OCI-LY1 (cell line): Measurements from ENCODE around the gene PLCXD3.
"Not testable (repeated sequence)": the region's sequence is repeated elsewhere in the genome, so short reads cannot be mapped to it uniquely, and the experiment has no call there.

Experiments used
- H2AFZ ChIP-seq: fragments of 200-600 bp; sonication (generic), shearing (Covaris generic); 2 replicates; pipeline ENCODE4 v1.6.0; 2014; ENCODE audit warnings: antibody characterized with exemption, mild to moderate bottlenecking, low read length
- H3F3A ChIP-seq: fragments of 200-600 bp; sonication (generic), shearing (Covaris generic); 2 replicates; pipeline ENCODE4 v1.6.0; 2014; ENCODE audit warnings: mild to moderate bottlenecking, antibody characterized with exemption, low read length, moderate library complexity; ENCODE audit not compliant: insufficient read depth
- H3K27ac ChIP-seq: fragments of 200-600 bp; sonication (generic); 2 replicates; pipeline ENCODE4 v1.5.1; 2014; ENCODE audit warnings: low read length, mixed run types, mild to moderate bottlenecking, low read depth; ENCODE audit not compliant: poor library complexity, severe bottlenecking
- H3K27me3 ChIP-seq: fragments of 200-600 bp; sonication (generic); 2 replicates; pipeline ENCODE4 v1.6.0; 2014; ENCODE audit warnings: antibody characterized with exemption, mild to moderate bottlenecking, low read length, moderate library complexity; ENCODE audit not compliant: insufficient read depth
- H3K36me3 ChIP-seq: fragments of 200-600 bp; sonication (generic); 2 replicates; pipeline ENCODE4 v1.6.1; 2014; ENCODE audit warnings: mild to moderate bottlenecking, antibody characterized with exemption, low read length, moderate library complexity, mixed read lengths; ENCODE audit not compliant: insufficient read depth
- H3K4me1 ChIP-seq: fragments of 200-600 bp; sonication (generic); 2 replicates; pipeline ENCODE4 v1.5.1; 2014; ENCODE audit warnings: mild to moderate bottlenecking, low read length, moderate library complexity; ENCODE audit not compliant: insufficient read depth, severe bottlenecking
- H3K4me2 ChIP-seq: fragments of 200-600 bp; sonication (generic), shearing (Covaris generic); 2 replicates; pipeline ENCODE4 v1.6.1; 2014; ENCODE audit warnings: low read length
- H3K4me3 ChIP-seq: fragments of 200-600 bp; sonication (generic); 2 replicates; pipeline ENCODE4 v1.5.1; 2014; ENCODE audit warnings: low read length, low read depth, mild to moderate bottlenecking, mixed read lengths; ENCODE audit not compliant: poor library complexity, severe bottlenecking
- H3K79me2 ChIP-seq: fragments of 200-600 bp; shearing (Covaris generic); 2 replicates; pipeline ENCODE4 v1.6.1; 2016; ENCODE audit warnings: mixed run types, low read length, mixed read lengths; ENCODE audit not compliant: insufficient read depth
- H3K9ac ChIP-seq: fragments of 200-600 bp; sonication (generic), shearing (Covaris generic); 2 replicates; pipeline ENCODE4 v1.6.1; 2014; ENCODE audit warnings: mild to moderate bottlenecking, low read length, mixed read lengths
- H3K9me2 ChIP-seq: fragments of 200-600 bp; sonication (generic), shearing (Covaris generic); 2 replicates; pipeline ENCODE4 v1.6.1; 2014; ENCODE audit warnings: low read depth, mild to moderate bottlenecking, low read length, mixed read lengths
- H3K9me3 ChIP-seq: fragments of 200-600 bp; shearing (Covaris generic); 2 replicates; pipeline ENCODE4 v1.6.1; 2014; ENCODE audit warnings: low read length, mixed read lengths
- H4K20me1 ChIP-seq: fragments of 200-600 bp; sonication (generic), shearing (Covaris generic); 2 replicates; pipeline ENCODE4 v1.6.0; 2016; ENCODE audit warnings: mild to moderate bottlenecking, low read length; ENCODE audit not compliant: insufficient read depth
- EZH2 ChIP-seq: fragments of 200-600 bp; sonication (generic), shearing (Covaris generic); IDR thresholded peaks from 2 replicates; pipeline ENCODE4 v1.8.0; 2017; ENCODE audit warnings: borderline replicate concordance, mixed run types, mild to moderate bottlenecking, antibody characterized with exemption, low read length, moderate library complexity, mixed read lengths
- TF ChIP-seq, protein P1 (sequence below): fragments of 200-600 bp; sonication (generic), shearing (Covaris generic); IDR thresholded peaks from 2 replicates; pipeline ENCODE4 v1.5.1; 2017; ENCODE audit warnings: mild to moderate bottlenecking, antibody characterized with exemption, low read length, moderate library complexity, mixed read lengths

The PLCXD3 gene

GRCh38 chr5:41485533-41485932 is 24.9 kb downstream of the PLCXD3 start:
- no peaks in the 10 kb centered on the region for H3K36me3 ChIP-seq
- no peak overlapping the region for H3K27ac ChIP-seq
- no peaks in the 10 kb centered on the region for H3K9me3 ChIP-seq
- H3K4me1 ChIP-seq: no peaks in the 10 kb centered on the region
- H3F3A ChIP-seq: no peaks in the 10 kb centered on the region
- H3K4me3 ChIP-seq: no peak overlapping the region
- no peaks in the 10 kb centered on the region for H3K79me2 ChIP-seq
- no peaks in the 10 kb centered on the region for H4K20me1 ChIP-seq
- H3K9me2 ChIP-seq: no peaks in the 10 kb centered on the region
- H3K4me2 ChIP-seq: no peak overlapping the region
- TF ChIP-seq EZH2: no peak
- TF ChIP-seq, protein P1, sequence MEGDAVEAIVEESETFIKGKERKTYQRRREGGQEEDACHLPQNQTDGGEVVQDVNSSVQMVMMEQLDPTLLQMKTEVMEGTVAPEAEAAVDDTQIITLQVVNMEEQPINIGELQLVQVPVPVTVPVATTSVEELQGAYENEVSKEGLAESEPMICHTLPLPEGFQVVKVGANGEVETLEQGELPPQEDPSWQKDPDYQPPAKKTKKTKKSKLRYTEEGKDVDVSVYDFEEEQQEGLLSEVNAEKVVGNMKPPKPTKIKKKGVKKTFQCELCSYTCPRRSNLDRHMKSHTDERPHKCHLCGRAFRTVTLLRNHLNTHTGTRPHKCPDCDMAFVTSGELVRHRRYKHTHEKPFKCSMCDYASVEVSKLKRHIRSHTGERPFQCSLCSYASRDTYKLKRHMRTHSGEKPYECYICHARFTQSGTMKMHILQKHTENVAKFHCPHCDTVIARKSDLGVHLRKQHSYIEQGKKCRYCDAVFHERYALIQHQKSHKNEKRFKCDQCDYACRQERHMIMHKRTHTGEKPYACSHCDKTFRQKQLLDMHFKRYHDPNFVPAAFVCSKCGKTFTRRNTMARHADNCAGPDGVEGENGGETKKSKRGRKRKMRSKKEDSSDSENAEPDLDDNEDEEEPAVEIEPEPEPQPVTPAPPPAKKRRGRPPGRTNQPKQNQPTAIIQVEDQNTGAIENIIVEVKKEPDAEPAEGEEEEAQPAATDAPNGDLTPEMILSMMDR: no peak
- no peaks in the 10 kb centered on the region for H3K27me3 ChIP-seq
- no peak overlapping the region for H2AFZ ChIP-seq
- H3K9ac ChIP-seq: no peak overlapping the region

DNA sequence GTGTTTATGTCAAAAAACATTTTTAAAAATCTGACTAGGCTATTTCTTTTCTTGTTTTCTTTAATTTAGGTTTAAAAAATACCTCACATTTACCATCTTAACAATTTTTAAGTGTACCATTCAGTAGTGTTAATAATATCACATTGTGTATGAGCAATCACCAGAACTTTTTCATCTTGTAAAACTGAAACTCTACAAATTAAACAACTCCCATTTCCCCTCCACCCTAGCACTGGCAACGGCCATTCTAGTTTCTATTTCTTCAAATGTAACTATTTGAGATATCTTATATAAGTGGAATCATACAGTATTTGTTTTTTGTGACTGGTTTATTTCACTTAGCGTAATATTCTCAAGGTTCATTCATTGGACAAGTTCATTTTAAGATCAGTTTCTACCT is 27.7 kb downstream of the PLCXD3 start:
- no peaks in the 10 kb centered on the region for H3K9me3 ChIP-seq
- H4K20me1 ChIP-seq: no peaks in the 10 kb centered on the region
- H3K9ac ChIP-seq: no peak overlapping the region
- no peaks in the 10 kb centered on the region for H3K4me1 ChIP-seq
- H3F3A ChIP-seq: no peaks in the 10 kb centered on the region
- no peak overlapping the region for H3K27ac ChIP-seq
- no peaks in the 10 kb centered on the region for H3K27me3 ChIP-seq
- no peaks in the 10 kb centered on the region for H3K36me3 ChIP-seq
- H3K9me2 ChIP-seq: no peaks in the 10 kb centered on the region
- no peak overlapping the region for H3K4me3 ChIP-seq
- H3K4me2 ChIP-seq: no peak overlapping the region
- H2AFZ ChIP-seq: no peak overlapping the region
- TF ChIP-seq, protein P1: no peak
- no peak for TF ChIP-seq EZH2
- H3K79me2 ChIP-seq: no peaks in the 10 kb centered on the region

GRCh38 chr5:41482173-41482572 is 28.2 kb downstream of the PLCXD3 start:
- Histone ChIP-seq H3K4me1 (no peaks in the 10 kb centered on the region), H3K27ac (no peak overlapping the region), H3F3A (no peaks in the 10 kb centered on the region), H3K9me3 (no peaks in the 10 kb centered on the region), H3K79me2 (no peaks in the 10 kb centered on the region), H4K20me1 (no peaks in the 10 kb centered on the region), H3K9me2 (no peaks in the 10 kb centered on the region), H2AFZ (no peak overlapping the region), H3K27me3 (no peaks in the 10 kb centered on the region), H3K36me3 (no peaks in the 10 kb centered on the region), H3K9ac (no peak overlapping the region), H3K4me3 (no peak overlapping the region), H3K4me2 (no peak overlapping the region)
- TF ChIP-seq, protein P1: no peak
- TF ChIP-seq EZH2: no peak

DNA sequence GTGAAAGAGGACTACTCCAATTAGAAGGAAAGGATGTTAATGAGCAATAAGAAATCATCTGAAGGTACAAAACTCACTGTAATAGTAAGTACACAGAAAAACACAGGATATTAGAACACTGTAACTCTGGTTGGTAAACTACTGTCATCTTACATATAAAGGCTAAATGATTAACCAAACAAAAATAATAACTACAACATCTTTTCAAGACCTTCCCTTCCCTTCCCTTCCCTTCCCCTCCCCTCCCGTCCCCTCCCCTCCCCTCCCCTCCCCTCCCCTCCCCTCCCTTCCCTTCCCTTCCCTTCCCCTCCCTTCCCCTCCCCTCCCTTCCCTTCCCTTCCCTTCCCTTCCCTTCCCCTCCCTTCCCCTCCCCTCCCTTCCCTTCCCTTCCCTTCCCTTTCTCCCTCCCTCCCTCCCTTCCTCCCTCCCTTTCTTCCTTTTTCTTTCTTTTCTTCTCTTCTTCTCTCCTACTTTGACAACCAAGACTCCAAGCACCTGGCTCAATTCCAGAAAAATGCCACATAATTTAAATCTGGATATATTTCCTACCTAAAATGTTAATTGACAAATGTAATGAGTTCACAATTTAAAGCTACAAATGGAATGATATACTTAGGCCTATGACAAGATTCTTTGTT is 38.7 kb downstream of the PLCXD3 start:
- not testable (repeated sequence) for H3K9me2 ChIP-seq, H3K27me3 ChIP-seq, H3K79me2 ChIP-seq, H3K4me1 ChIP-seq, H3K9ac ChIP-seq, H3K27ac ChIP-seq, H3K36me3 ChIP-seq, H2AFZ ChIP-seq, H3K9me3 ChIP-seq, H3F3A ChIP-seq, H4K20me1 ChIP-seq, H3K4me3 ChIP-seq, H3K4me2 ChIP-seq
